Calu3 (cell line): ENCODE results near the gene ARL8A. TPM values are rescaled to one million over a fixed set of nuclear protein-coding genes. Genes with fewer than 3 reads are reported as not detected.

Source experiments
- BruUV-seq: library from RNA; stranded (reverse); fragments of 400-500 nt; replicated peaks from 2 replicates; lab custom pipeline; 2021; lab: Mats Ljungman, UMichigan
- CTCF ChIA-PET: fragments of 300-600 bp; sonication (Branson Sonifier 250); formaldehyde crosslinking; loops from one replicate; lab custom pipeline; 2022; ENCODE audit warnings: antibody characterized with exemption; lab: Charles Lee
- DNase-seq: peaks from one replicate; pipeline ENCODE4 v3.0.0; 2022
- H3K27ac Mint-ChIP-seq: one replicate; pipeline ENCODE4 v1.8.0; 2022; ENCODE audit warnings: mixed read lengths; ENCODE audit not compliant: unreplicated experiment
- H3K27me3 Mint-ChIP-seq: one replicate; pipeline ENCODE4 v1.8.0; 2022; ENCODE audit warnings: mixed read lengths; ENCODE audit not compliant: unreplicated experiment
- H3K36me3 Mint-ChIP-seq: one replicate; pipeline ENCODE4 v1.8.0; 2022; ENCODE audit warnings: mild to moderate bottlenecking, moderate library complexity, mixed read lengths; ENCODE audit not compliant: insufficient read depth, unreplicated experiment
- H3K4me1 Mint-ChIP-seq: one replicate; pipeline ENCODE4 v1.8.0; 2022; ENCODE audit warnings: mild to moderate bottlenecking, low read depth, mixed read lengths; ENCODE audit not compliant: unreplicated experiment
- H3K4me3 Mint-ChIP-seq: one replicate; pipeline ENCODE4 v1.8.0; 2022; ENCODE audit warnings: mild to moderate bottlenecking, low read depth, moderate library complexity, mixed read lengths; ENCODE audit not compliant: unreplicated experiment
- H3K9me3 Mint-ChIP-seq: one replicate; pipeline ENCODE4 v1.8.0; 2022; ENCODE audit warnings: low read depth, mixed read lengths; ENCODE audit not compliant: unreplicated experiment
- intact Hi-C: fragments of 100-400 bp; cut with micrococcal nuclease; formaldehyde crosslinking; loops from one replicate; pipeline ENCODE4 v1.10.0; 2022; ENCODE audit not compliant: unreplicated experiment
- total RNA-seq: library from RNA; stranded (reverse); gene quantifications from 2 replicates; pipeline ENCODE4 v1.2.3, GENCODE V29; 2022
- TF ChIP-seq, protein P1 (sequence below): fragments of 200-600 bp; IDR thresholded peaks from one replicate; pipeline ENCODE4 v1.8.0; 2022; ENCODE audit warnings: antibody characterized with exemption; ENCODE audit not compliant: unreplicated experiment

The ARL8A gene
- total RNA-seq, 1 experiment from 2014 or later, result 64.1 TPM

DNA sequence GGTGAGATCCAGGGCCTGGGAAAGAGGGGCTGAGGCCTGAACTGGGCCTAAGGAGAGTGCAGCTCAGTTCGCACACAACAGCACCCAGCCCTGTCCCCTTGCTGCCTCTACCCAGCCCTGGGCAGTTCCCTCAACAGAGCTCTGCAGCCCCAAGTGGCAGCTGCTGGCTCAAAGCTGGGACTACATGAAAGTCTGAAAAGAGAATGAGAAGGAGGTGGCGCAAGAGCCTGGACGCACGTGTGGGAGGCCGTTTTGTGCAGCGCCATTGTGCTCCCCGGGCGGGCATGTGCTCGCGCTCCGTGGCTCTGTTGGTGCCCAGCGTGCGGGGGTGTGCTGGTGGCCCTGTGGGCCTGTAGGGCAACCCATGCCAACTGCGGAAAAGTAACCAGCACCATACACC lies 11.5 kb downstream of the ARL8A start:
- intact Hi-C loops, result no loop called here

GRCh38 chr1:202131956-202132821 lies 12.3 kb downstream of the ARL8A start:
- CTCF ChIA-PET, result interaction anchor here (0.7 to 1.0 kb wide), 2 partner anchors 63 to 109 kb away, joined by 3 to 4 read pairs; no protein-coding TSS in a partner anchor
- peak; percentile 20 for DNase-seq

More for the DNA sequence above, 11.5 kb downstream of the ARL8A start:
- Mint-ChIP-seq H3K4me1 (peaks cover 10% of the 10 kb centered on the region), H3K27me3 (no peaks in the 10 kb centered on the region), H3K36me3 (peaks cover 50% of the 10 kb centered on the region), H3K27ac (no peak overlapping the region), H3K9me3 (no peaks in the 10 kb centered on the region), H3K4me3 (no peak overlapping the region)
- no peak for DNase-seq
- BruUV-seq, result no TSS peak
- CTCF ChIA-PET, result interaction anchor here (1.0 to 3.1 kb wide), 2 partner anchors 110 to 237 kb away, joined by 3 to 13 read pairs; no protein-coding TSS in a partner anchor
- TF ChIP-seq, protein P1, sequence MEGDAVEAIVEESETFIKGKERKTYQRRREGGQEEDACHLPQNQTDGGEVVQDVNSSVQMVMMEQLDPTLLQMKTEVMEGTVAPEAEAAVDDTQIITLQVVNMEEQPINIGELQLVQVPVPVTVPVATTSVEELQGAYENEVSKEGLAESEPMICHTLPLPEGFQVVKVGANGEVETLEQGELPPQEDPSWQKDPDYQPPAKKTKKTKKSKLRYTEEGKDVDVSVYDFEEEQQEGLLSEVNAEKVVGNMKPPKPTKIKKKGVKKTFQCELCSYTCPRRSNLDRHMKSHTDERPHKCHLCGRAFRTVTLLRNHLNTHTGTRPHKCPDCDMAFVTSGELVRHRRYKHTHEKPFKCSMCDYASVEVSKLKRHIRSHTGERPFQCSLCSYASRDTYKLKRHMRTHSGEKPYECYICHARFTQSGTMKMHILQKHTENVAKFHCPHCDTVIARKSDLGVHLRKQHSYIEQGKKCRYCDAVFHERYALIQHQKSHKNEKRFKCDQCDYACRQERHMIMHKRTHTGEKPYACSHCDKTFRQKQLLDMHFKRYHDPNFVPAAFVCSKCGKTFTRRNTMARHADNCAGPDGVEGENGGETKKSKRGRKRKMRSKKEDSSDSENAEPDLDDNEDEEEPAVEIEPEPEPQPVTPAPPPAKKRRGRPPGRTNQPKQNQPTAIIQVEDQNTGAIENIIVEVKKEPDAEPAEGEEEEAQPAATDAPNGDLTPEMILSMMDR, result no peak

GRCh38 chr1:202130816-202131522 lies 13.6 kb downstream of the ARL8A start:
- TF ChIP-seq, protein P1, result no peak
- no peaks in the 10 kb centered on the region for H3K27me3 Mint-ChIP-seq
- no peak overlapping the region for H3K27ac Mint-ChIP-seq
- no peaks in the 10 kb centered on the region for H3K9me3 Mint-ChIP-seq
- H3K4me3 Mint-ChIP-seq, result no peak overlapping the region
- DNase-seq, result no peak
- peaks cover 43% of the 10 kb centered on the region for H3K36me3 Mint-ChIP-seq
- no TSS peak for BruUV-seq
- intact Hi-C loops, result no loop called here
- peaks cover 10% of the 10 kb centered on the region for H3K4me1 Mint-ChIP-seq
- CTCF ChIA-PET, result interaction anchor here (0.7 to 1.4 kb wide), 2 partner anchors 62 to 124 kb away, joined by 4 read pairs; no protein-coding TSS in a partner anchor

More at GRCh38 chr1:202131956-202132821, 12.3 kb downstream of the ARL8A start:
- H3K36me3 Mint-ChIP-seq, result peaks cover 43% of the 10 kb centered on the region
- intact Hi-C loops, result no loop called here
- no peaks in the 10 kb centered on the region for H3K9me3 Mint-ChIP-seq
- H3K27ac Mint-ChIP-seq, result no peak overlapping the region
- no peaks in the 10 kb centered on the region for H3K27me3 Mint-ChIP-seq
- TF ChIP-seq, protein P1, result no peak
- no peak overlapping the region for H3K4me3 Mint-ChIP-seq
- BruUV-seq, result no TSS peak
- H3K4me1 Mint-ChIP-seq, result peaks cover 10% of the 10 kb centered on the region

DNA sequence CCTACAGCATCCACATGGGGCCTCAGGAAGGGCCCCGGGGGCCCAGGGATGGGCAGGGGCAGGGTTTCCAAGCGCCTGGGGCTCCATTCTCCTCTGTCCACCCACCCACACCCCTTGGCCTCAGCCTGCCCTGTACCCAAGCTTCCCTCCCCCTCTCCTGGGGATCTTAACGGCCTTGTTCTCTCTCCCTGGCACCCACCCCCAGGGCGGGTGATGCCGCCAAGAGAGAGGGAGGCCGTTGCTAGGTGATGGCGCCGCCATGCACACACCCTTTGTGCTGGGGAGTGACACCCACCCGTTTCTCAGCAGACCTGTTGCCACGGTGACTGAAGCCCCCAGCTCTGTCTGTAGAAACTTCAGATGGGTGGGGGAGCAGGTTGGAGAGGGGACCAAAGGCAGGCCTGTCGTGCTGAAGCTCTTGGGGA lies 14.2 kb downstream of the ARL8A start:
- Mint-ChIP-seq H3K4me1 (peaks cover 10% of the 10 kb centered on the region), H3K27ac (no peak overlapping the region), H3K4me3 (no peak overlapping the region), H3K36me3 (peaks cover 43% of the 10 kb centered on the region), H3K9me3 (no peaks in the 10 kb centered on the region), H3K27me3 (no peaks in the 10 kb centered on the region)
- no TSS peak for BruUV-seq
- intact Hi-C loops, result no loop called here
- TF ChIP-seq, protein P1, result no peak
- DNase-seq, result no peak
- CTCF ChIA-PET, result interaction anchor here (1.4 kb wide), 1 partner anchor 123 kb away, joined by 4 read pairs; no protein-coding TSS in a partner anchor
